Endothelial cell of umbilical vein (primary cell): ENCODE data around the gene XRCC4. TPM values are rescaled to one million over a fixed set of nuclear protein-coding genes. Genes with fewer than 3 reads are reported as not detected.

Experiments
- BruUV-seq: library from RNA; stranded (reverse); fragments of 400-500 nt; replicated peaks from 2 replicates; lab custom pipeline; 2021; lab: Mats Ljungman, UMichigan
- CTCF ChIA-PET: fragments of 300-600, 350-600 bp; sonication (Branson Sonifier 250); formaldehyde crosslinking; loops from one replicate; lab custom pipeline; 2021; ENCODE audit warnings: antibody characterized with exemption, inconsistent platforms; lab: Charles Lee
- POLR2A ChIA-PET: fragments of 300-600, 350-600 bp; sonication (Branson Sonifier 250); formaldehyde crosslinking; loops from one replicate; lab custom pipeline; 2021; ENCODE audit warnings: antibody characterized with exemption, inconsistent platforms; lab: Charles Lee
- DNase-seq: peaks from one replicate; pipeline ENCODE4 v3.0.0-alpha.2; 2011; ENCODE audit warnings: low read depth, low spot score
- FAIRE-seq: peaks from 2 replicates; lab custom pipeline; 2011; peaks lifted over from hg19 to GRCh38; lab: Jason Lieb, UNC
- H2AFZ ChIP-seq: 2 replicates; pipeline ENCODE4 v1.6.0; 2012; ENCODE audit warnings: low read depth, low read length, control low read depth, inconsistent platforms
- H3K27ac ChIP-seq: 2 replicates; pipeline ENCODE4 v1.5.1; 2011; ENCODE audit warnings: low read depth, mild to moderate bottlenecking, control low read depth, low read length, moderate library complexity; ENCODE audit not compliant: insufficient read depth
- H3K27me3 ChIP-seq, 2 experiments: 2 replicates each; pipeline versions ENCODE4 v1.6.0 to v1.6.1; 2011; ENCODE audit warnings: low read length in 2 of 2, mixed read lengths in 1 of 2; ENCODE audit not compliant: control insufficient read depth in 2 of 2, insufficient read depth in 2 of 2
- H3K36me3 ChIP-seq, 2 experiments: 2 replicates in 1 of 2; 3 replicates in 1 of 2; pipeline ENCODE4 v1.5.1; 2011; ENCODE audit warnings: low read length in 2 of 2, mild to moderate bottlenecking in 1 of 2, moderate library complexity in 1 of 2; ENCODE audit not compliant: control insufficient read depth in 2 of 2, insufficient read depth in 2 of 2; ENCODE audit errors: extremely low read depth in 1 of 2
- H3K4me1 ChIP-seq: 3 replicates; pipeline ENCODE4 v1.5.1; 2011; ENCODE audit warnings: mild to moderate bottlenecking, low read length; ENCODE audit not compliant: control insufficient read depth, insufficient read depth; ENCODE audit errors: extremely low read depth
- H3K4me2 ChIP-seq: 2 replicates; pipeline ENCODE4 v1.6.1; 2011; ENCODE audit warnings: low read length, control low read depth, mixed read lengths; ENCODE audit not compliant: insufficient read depth
- H3K4me3 ChIP-seq, 3 experiments: fragments of 200-600 bp in 1 of 3; sonication (generic), shearing (Covaris generic) in 1 of 3; replicated peaks in 1 of 3; 2 replicates each; pipeline ENCODE4 v1.5.1; 2011 to 2016; ENCODE audit warnings: control low read depth in 3 of 3, low read length in 3 of 3, mild to moderate bottlenecking in 2 of 3, inconsistent platforms in 1 of 3, low read depth in 1 of 3, moderate library complexity in 1 of 3; ENCODE audit not compliant: insufficient read depth in 1 of 3
- H3K79me2 ChIP-seq: 2 replicates; pipeline ENCODE4 v1.6.0; 2012; ENCODE audit warnings: low read length, inconsistent platforms; ENCODE audit not compliant: control insufficient read depth, insufficient read depth
- H3K9ac ChIP-seq: replicated peaks from 2 replicates; pipeline ENCODE3; 2011; ENCODE audit warnings: low read length, control low read depth; ENCODE audit not compliant: insufficient read depth; ENCODE audit errors: extremely low read depth
- H3K9me1 ChIP-seq: replicated peaks from 3 replicates; pipeline ENCODE4 v1.6.0; 2011; ENCODE audit warnings: mild to moderate bottlenecking, low read length; ENCODE audit not compliant: control insufficient read depth, insufficient read depth; ENCODE audit errors: extremely low read depth
- H3K9me3 ChIP-seq: replicated peaks from 2 replicates; pipeline ENCODE4 v1.5.1; 2012; ENCODE audit warnings: low read length, inconsistent platforms; ENCODE audit not compliant: control insufficient read depth, insufficient read depth
- H4K20me1 ChIP-seq: replicated peaks from 2 replicates; pipeline ENCODE3; 2011; ENCODE audit warnings: mild to moderate bottlenecking, low read length; ENCODE audit not compliant: control insufficient read depth, insufficient read depth; ENCODE audit errors: extremely low read depth
- CTCF ChIP-seq, 2 donors: IDR thresholded peaks; 1 replicate in 1 of 2; 2 replicates in 1 of 2; pipeline ENCODE4 v1.5.1; 2011; ENCODE audit warnings: low read length in 2 of 2, mild to moderate bottlenecking in 2 of 2, moderate library complexity in 2 of 2, control low read depth in 1 of 2, inconsistent platforms in 1 of 2, low read depth in 1 of 2; ENCODE audit not compliant: insufficient read depth in 1 of 2; ENCODE audit errors: extremely low read depth in 1 of 2
- EZH2 ChIP-seq: IDR thresholded peaks from 2 replicates; pipeline ENCODE4 v1.6.1; 2012; ENCODE audit warnings: borderline replicate concordance, low read depth, mild to moderate bottlenecking, moderate library complexity, low read length, inconsistent platforms; ENCODE audit not compliant: severe bottlenecking
- FOS ChIP-seq: IDR thresholded peaks from 2 replicates; pipeline ENCODE4 v1.6.1; 2011; ENCODE audit warnings: mild to moderate bottlenecking, low read length, moderate library complexity, borderline replicate concordance; ENCODE audit not compliant: insufficient read depth
- GATA2 ChIP-seq: IDR thresholded peaks from 2 replicates; pipeline ENCODE4 v1.7.0; 2011; ENCODE audit warnings: low read depth, mild to moderate bottlenecking, moderate library complexity, mixed read lengths, low read length; ENCODE audit not compliant: insufficient read length, insufficient read depth
- JUN ChIP-seq: IDR thresholded peaks from 2 replicates; pipeline ENCODE4 v1.6.1; 2011; ENCODE audit warnings: borderline replicate concordance, low read depth; ENCODE audit not compliant: insufficient read length, insufficient read depth
- MAX ChIP-seq: IDR thresholded peaks from 2 replicates; pipeline ENCODE4 v1.6.1; 2011; ENCODE audit not compliant: insufficient read depth, insufficient read length
- MYC ChIP-seq: IDR thresholded peaks from one replicate; pipeline ENCODE4 v1.6.1; 2011; ENCODE audit warnings: mild to moderate bottlenecking, low read depth, low read length
- POLR2A ChIP-seq: IDR thresholded peaks from 2 replicates; pipeline ENCODE4 v1.6.1; 2012; ENCODE audit warnings: low read depth, mild to moderate bottlenecking, control low read depth, low read length
- POLR2AphosphoS5 ChIP-seq: IDR thresholded peaks from 2 replicates; pipeline ENCODE4 v1.6.1; 2012; ENCODE audit warnings: low read depth, mild to moderate bottlenecking, control low read depth, low read length, moderate library complexity; ENCODE audit not compliant: insufficient read depth
- dilution Hi-C: fragments of 300-500 bp; cut with MboI; formaldehyde crosslinking; loops from one replicate; pipeline ENCODE4 v1.15.0; 2019; ENCODE audit warnings: low sequenced_read_pairs; ENCODE audit not compliant: extremely low pct_ligation_motif_present
- intact Hi-C: fragments of 100-400 bp; cut with micrococcal nuclease; formaldehyde crosslinking; loops from one replicate; pipeline ENCODE4 v1.10.0; 2022
- polyA plus RNA-seq, 4 experiments: library from polyadenylated mRNA; depleted of rRNA in 3 of 4; stranded (reverse) in 3 of 4; unstranded in 1 of 4; fragments of >200 nt; gene quantifications; 2 replicates each; pipeline versions ENCODE4 v1.2.1 to v1.2.3, GENCODE V29; 2011 to 2012; ENCODE audit warnings: missing spikeins in 1 of 4
- total RNA-seq: library from RNA; stranded (reverse); gene quantifications from 2 replicates; pipeline ENCODE4 v1.2.3, GENCODE V29; 2021

The XRCC4 gene
- total and polyA plus RNA-seq, 2 donors (not counting 3 experiments of a cell fraction or from before 2014, with no cell fraction given), result 1.3 to 7.7 TPM

- no peaks in the 10 kb centered on the region for H3K9me3 ChIP-seq
- dilution Hi-C loops (no loop called here), intact Hi-C loops (loop anchor here (10.0 kb wide), 1 partner anchor 427 kb away; no protein-coding TSS in a partner anchor)
- peaks cover 91% of the 10 kb centered on the region for H3K79me2 ChIP-seq
- H3K36me3 ChIP-seq, result no peaks in the 10 kb centered on the region
- no peak overlapping the region for H3K27ac ChIP-seq
- H4K20me1 ChIP-seq, result peaks cover 11% of the 10 kb centered on the region
- ChIA-PET POLR2A (no interaction called here), CTCF (no interaction called here)
- no TSS peak for BruUV-seq
- H3K4me1 ChIP-seq, result peaks cover 6% of the 10 kb centered on the region
- TF ChIP-seq MYC (no peak), MAX (no peak), EZH2 (no peak), GATA2 (no peak), JUN (no peak), CTCF (IDR thresholded peaks at IDR 0.05; ENCODE audit: extremely low read depth in 1 of 2, insufficient read depth in 1 of 2, low read depth in 1 of 2, low read length in 2 of 2) (no peak), POLR2AphosphoS5 (no peak), POLR2A (no peak), FOS (no peak)
- no peak overlapping the region for H3K4me2 ChIP-seq
- DNase-seq (no peak), FAIRE-seq (no peak)
- no peaks in the 10 kb centered on the region for H3K27me3 ChIP-seq
- H3K4me3 ChIP-seq, result no peak overlapping the region
- no peak overlapping the region for H3K9ac ChIP-seq
- no peak overlapping the region for H2AFZ ChIP-seq
- H3K9me1 ChIP-seq, result no peaks in the 10 kb centered on the region
Observed at GRCh38 chr5:83071286-83072051, 5.9 kb upstream of the XRCC4 start.
